Measurements from ENCODE around the gene FHOD3.

FHOD3 gene

GRCh38 chr18:36381075-36381474 is 83.6 kb downstream of the FHOD3 start:
- DNase-seq (ENCODE audit: low read depth in 3 of 3): no peak

GRCh38 chr18:36382854-36383253 is 85.3 kb downstream of the FHOD3 start:
- DNase-seq (ENCODE audit: low read depth in 3 of 3): no peak

GRCh38 chr18:36386150-36386920 is 88.8 kb downstream of the FHOD3 start:
- DNase-seq (ENCODE audit: low read depth in 3 of 3): no peak

- no peak for DNase-seq (ENCODE audit: low read depth in 3 of 3)
These were observed 89.8 kb downstream of the FHOD3 start for GRCh38 chr18:36387310-36387709.

- no peak for DNase-seq (ENCODE audit: low read depth in 3 of 3)
These were observed 90.8 kb downstream of the FHOD3 start for GRCh38 chr18:36388310-36388709.

- no peak for DNase-seq (ENCODE audit: low read depth in 3 of 3)
These were observed 91.5 kb downstream of the FHOD3 start for GRCh38 chr18:36389027-36389426.

GRCh38 chr18:36389811-36390581 is 92.5 kb downstream of the FHOD3 start:
- no peak for DNase-seq (ENCODE audit: low read depth in 3 of 3)

GRCh38 chr18:36391426-36392145 is 94.1 kb downstream of the FHOD3 start:
- DNase-seq (ENCODE audit: low read depth in 3 of 3): no peak

- no peak for DNase-seq (ENCODE audit: low read depth in 3 of 3)
These were observed 94.9 kb downstream of the FHOD3 start for GRCh38 chr18:36392164-36392978.

- no peak for DNase-seq (ENCODE audit: low read depth in 3 of 3)
These were observed 95.4 kb downstream of the FHOD3 start for GRCh38 chr18:36392979-36393287.

GRCh38 chr18:36394486-36394885 is 97.0 kb downstream of the FHOD3 start:
- no peak for DNase-seq (ENCODE audit: low read depth in 3 of 3)

- DNase-seq (ENCODE audit: low read depth in 3 of 3): no peak
These were observed 98.7 kb downstream of the FHOD3 start for GRCh38 chr18:36396190-36396589.

- DNase-seq (ENCODE audit: low read depth in 3 of 3): no peak
These were observed 99.5 kb downstream of the FHOD3 start for GRCh38 chr18:36397033-36397432.

GRCh38 chr18:36398419-36398818 is 100.9 kb downstream of the FHOD3 start:
- no peak for DNase-seq (ENCODE audit: low read depth in 3 of 3)

- DNase-seq (ENCODE audit: low read depth in 3 of 3): no peak
These were observed 101.5 kb downstream of the FHOD3 start for GRCh38 chr18:36399055-36399454.

- no peak for DNase-seq (ENCODE audit: low read depth in 3 of 3)
These were observed 103.9 kb downstream of the FHOD3 start for GRCh38 chr18:36401462-36401861.

- DNase-seq (ENCODE audit: low read depth in 3 of 3): no peak
These were observed 105.4 kb downstream of the FHOD3 start for GRCh38 chr18:36402765-36403396.

GRCh38 chr18:36403896-36404820 is 106.6 kb downstream of the FHOD3 start:
- no peak for DNase-seq (ENCODE audit: low read depth in 3 of 3)

- no peak for DNase-seq (ENCODE audit: low read depth in 3 of 3)
These were observed 108.1 kb downstream of the FHOD3 start for GRCh38 chr18:36405611-36406010.

- no peak for DNase-seq (ENCODE audit: low read depth in 3 of 3)
These were observed 109.3 kb downstream of the FHOD3 start for GRCh38 chr18:36406805-36407204.

Data from stimulated activated CD4-positive, alpha-beta T cell treated with anti-CD3 and anti-CD28 coated beads, TNF-alpha, amount 100 ng/mL, for 4 hours (primary cell).